NT2/D1 (cell line): ENCODE results near the gene NAV1.

Source experiments
- SUZ12 ChIP-seq: IDR thresholded peaks from 2 replicates; pipeline ENCODE4 v1.6.1; 2011; ENCODE audit not compliant: insufficient read length, insufficient read depth; ENCODE audit errors: extremely low read depth
- YY1 ChIP-seq: IDR thresholded peaks from 2 replicates; pipeline ENCODE4 v1.6.1; 2011; ENCODE audit not compliant: insufficient read length, insufficient read depth
- ZNF274 ChIP-seq: IDR thresholded peaks from 2 replicates; pipeline ENCODE4 v1.6.1; 2011; ENCODE audit warnings: mild to moderate bottlenecking, low read depth, low read length

- TF ChIP-seq SUZ12: no peak
- TF ChIP-seq ZNF274: no peak
- no peak for TF ChIP-seq YY1
Measured at GRCh38 chr1:201496296-201496690, 42.6 kb upstream of the NAV1 start.
